Measurements from ENCODE around the gene ANKRD44.
"Not testable (repeated sequence)": the region's sequence is repeated elsewhere in the genome, so short reads cannot be mapped to it uniquely, and the experiment has no call there.

Gene ANKRD44

DNA sequence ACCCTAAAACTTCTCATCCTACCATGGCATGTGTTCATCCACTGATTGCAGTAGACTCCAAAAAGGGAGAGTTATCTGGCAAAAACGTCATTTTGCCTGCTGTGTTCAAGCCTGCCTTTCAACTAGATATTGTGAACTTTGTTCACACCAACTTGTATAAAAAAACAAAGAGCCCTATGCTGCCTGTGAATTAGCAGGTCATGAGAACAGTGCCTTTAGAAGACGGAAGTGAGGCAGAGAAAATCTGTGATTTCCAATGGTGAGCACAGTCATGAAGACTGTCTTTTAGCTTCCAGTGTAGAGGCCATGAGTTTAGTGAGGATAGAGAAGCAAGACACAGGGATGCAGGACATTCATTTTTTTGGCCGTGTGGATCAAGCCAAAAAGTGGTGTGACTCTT, 280.5 kb downstream of the ANKRD44 start:
- no peak for DNase-seq (ENCODE audit: low read depth in 2 of 2)

DNA sequence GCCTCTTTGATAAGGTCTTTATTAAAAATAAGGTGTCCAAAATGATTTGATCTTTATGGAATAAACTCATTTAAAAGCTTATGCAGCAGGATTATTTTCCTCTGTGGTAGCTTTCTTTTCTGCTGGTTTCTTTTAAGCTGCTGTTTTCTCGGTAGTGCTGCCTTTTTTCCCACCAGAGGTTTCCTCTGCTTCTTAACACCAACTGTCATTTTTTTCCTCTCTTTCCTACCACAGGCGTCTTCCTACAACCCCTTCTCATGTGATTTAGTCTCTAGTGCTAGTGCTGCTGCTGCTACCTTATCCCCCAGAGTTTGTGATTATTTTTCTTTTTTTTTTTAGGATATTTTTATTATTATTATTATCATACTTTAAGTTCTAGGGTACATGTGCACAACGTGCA, 281.9 kb downstream of the ANKRD44 start:
- DNase-seq (ENCODE audit: low read depth in 2 of 2) = no peak

GRCh38 chr2:197028230-197028629, 282.4 kb downstream of the ANKRD44 start:
- no peak for DNase-seq (ENCODE audit: low read depth in 2 of 2)

- DNase-seq (ENCODE audit: low read depth in 2 of 2) = no peak
These were observed 286.4 kb downstream of the ANKRD44 start for GRCh38 chr2:197024206-197024605.

GRCh38 chr2:197020921-197021320, 289.7 kb downstream of the ANKRD44 start:
- DNase-seq (ENCODE audit: low read depth in 2 of 2) = not testable (repeated sequence)

DNA sequence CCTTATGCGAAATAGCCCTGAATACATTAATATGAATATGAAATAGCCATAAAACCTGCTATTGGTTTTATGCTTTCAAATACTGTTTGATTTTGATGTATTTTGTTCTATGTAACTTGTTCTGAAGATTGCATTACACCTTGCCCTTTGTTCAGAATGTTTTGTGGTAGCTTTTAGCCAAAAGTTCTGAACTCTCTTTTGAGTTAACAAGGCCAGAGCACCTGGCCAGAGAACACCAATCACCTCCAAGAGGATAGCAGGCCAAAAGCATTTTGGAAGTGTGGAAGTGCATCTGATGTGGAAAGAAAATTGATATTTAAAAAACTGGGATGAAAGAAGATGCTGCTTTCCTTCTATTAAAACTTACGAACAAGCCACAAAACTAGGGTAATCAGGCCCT, 297.5 kb downstream of the ANKRD44 start:
- DNase-seq (ENCODE audit: low read depth in 2 of 2) = no peak

- peak in 1 of 2 donors; percentile 8 for DNase-seq (ENCODE audit: low read depth in 2 of 2)
These were observed 298.6 kb downstream of the ANKRD44 start for GRCh38 chr2:197011801-197012641.

DNA sequence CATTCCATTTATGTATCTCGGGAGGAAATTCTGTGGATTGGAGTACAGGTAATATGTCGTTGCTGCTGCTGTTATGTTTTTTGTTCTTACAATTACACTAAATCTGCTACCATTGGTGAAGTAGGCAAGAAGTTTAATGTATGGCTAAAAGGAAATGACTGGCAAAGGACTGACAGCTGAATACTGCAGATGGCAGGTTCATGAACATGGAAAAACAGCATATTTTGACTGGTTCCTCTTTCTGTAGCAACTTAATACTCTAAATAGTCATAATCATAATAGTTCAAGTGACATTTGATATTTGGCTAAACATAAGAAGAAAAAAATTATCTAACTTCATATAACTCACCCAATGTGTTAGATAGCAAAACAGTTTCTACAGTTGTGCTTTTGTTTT, 299.6 kb downstream of the ANKRD44 start:
- no peak for DNase-seq (ENCODE audit: low read depth in 2 of 2)

DNA sequence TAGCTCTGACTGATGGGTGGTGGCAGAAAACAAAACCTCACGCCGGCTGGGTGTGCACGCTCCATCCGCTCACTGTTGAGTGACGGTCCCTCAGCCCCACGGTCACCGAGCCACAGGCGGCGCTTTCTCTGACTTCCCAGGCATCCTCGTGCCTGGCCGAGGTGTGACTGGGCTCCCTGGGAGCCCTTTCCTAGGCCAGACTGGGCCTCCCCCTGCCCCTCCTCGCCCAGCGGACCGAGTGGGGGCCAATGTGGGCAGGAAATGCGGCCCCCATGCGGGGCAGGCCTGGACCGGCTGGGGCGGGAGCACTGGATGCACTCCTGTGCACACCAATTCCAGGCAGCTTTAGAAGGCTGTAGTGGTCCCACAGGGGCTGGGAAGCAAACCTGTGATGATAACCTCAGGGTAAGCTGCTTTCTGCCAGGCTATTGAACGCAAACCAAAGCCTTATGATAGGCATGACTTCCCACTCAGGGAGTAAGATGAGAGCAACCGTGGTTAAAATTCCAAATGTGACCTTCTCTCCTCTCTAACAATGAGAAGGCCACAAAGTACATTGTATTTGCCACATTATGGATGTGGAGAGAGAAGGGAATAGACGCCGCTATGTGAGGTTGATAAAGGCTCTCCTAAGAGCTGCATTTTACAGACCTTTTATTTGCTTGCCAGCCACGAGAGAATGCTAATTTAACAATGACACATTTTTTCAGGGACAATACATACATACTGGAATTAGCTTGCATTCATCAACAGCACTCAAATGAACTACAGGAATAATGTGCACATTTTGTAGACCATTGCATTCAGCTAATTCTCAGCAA, 300.2 kb downstream of the ANKRD44 start:
- DNase-seq (ENCODE audit: low read depth in 2 of 2) = no peak

DNA sequence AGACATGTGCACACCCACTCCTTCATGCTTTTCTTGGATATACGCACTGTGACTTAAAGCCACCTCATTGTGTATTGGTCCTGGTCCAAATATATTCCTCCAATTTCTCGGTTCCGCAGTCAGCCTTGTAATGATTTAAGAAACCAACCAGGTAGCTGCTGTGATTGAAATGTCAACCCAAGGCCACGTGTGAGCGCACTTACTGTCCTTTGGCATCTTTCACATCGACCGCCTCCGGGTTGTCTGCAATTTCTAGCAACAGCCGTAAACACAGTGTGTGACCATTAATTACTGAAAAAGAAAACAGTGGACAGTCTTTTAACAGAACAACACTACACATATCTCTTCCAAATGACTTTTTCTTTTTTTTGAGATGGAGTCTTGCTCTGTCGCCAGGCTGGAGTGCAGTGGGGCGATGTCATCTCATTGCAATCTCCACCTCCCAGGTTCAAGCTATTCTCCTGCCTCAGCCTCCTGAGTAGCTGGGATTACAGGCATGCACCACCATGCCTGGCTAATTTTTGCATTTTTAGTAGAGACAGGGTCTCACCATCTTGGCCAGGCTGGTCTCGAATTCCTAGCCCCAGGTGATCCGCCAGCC, 301.7 kb downstream of the ANKRD44 start:
- DNase-seq (ENCODE audit: low read depth in 2 of 2) = not testable (repeated sequence)

- no peak for DNase-seq (ENCODE audit: low read depth in 2 of 2)
These were observed 302.6 kb downstream of the ANKRD44 start for GRCh38 chr2:197007716-197008628.

DNA sequence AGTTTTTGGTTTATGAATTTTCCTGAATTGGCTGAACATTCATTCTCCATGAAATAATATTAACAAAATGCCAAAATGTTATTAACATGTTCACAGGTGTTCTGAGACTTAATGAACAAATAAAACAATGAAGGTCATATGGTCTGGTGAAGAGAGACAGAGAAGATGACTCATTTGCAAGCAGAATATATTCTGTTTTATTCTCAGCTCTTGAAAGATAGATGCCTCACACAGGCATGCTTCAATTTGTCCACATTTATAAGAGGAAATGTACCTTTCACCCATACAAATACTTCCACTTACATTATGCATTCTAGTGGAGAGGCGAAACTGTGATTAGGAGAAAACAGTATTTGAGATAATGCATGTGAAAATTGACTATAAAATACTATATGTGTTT, 308.7 kb downstream of the ANKRD44 start:
- no peak for DNase-seq (ENCODE audit: low read depth in 2 of 2)

- DNase-seq (ENCODE audit: low read depth in 2 of 2) = no peak
These were observed 314.7 kb downstream of the ANKRD44 start for GRCh38 chr2:196995757-196996314.

DNA sequence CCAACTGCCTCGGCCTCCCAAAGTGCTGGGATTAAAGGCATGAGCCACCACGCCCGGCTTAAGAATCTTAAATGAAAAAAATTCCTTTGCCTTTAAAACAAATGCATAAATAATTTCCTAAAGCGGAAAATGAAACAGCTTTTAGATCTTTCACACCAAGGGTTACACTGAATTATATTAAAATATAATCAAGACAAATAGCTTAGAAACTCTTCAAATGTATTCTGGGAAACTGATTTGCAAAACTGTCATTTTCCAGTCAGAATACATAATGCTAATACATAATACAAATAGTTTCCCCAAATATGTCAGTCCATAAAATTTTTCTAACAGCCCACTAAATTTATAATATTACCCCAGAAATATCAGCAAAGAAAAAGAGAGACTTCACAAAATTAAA, 315.8 kb downstream of the ANKRD44 start:
- no peak for DNase-seq (ENCODE audit: low read depth in 2 of 2)

DNA sequence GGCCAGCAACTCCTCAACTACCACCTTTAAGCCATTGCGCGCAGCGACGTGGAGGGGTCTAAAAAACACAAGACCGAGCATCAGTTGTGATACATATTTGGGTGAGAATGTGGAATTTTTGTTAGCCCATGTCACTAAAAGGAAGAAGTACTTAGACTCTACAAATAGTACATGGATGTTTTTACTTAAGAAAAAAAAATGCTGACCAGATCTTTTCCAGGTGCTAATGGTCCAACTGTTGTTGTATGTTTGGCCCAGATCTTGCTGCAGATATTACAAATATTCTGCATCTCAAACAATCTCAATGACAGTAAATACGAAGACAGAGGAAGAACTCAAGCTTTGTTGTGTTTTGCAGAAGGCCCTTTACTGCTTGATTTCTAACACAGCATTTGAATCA, 317.0 kb downstream of the ANKRD44 start:
- DNase-seq (ENCODE audit: low read depth in 2 of 2) = no peak

DNA sequence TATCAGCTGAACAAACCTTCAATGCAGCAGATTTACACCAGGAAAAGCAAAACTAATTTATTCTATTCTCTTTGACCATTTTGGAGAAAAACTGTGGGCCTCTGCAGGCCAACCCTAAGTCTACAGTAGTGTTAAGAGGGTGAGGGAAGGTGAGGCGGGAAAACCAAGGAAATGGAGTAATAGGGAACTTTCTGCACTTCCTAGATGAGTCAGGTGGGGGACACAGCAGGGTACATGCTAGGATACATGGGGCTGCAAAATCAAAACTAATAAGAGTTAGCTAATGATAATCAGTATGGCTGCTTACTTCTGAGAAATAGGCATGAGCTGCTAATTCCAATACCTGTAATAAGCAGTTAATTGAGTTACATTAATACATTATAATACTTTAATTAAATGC, 318.1 kb downstream of the ANKRD44 start:
- DNase-seq (ENCODE audit: low read depth in 2 of 2) = no peak

GRCh38 chr2:196990788-196991461, 319.7 kb downstream of the ANKRD44 start:
- no peak for DNase-seq (ENCODE audit: low read depth in 2 of 2)

GRCh38 chr2:196990092-196990491, 320.5 kb downstream of the ANKRD44 start:
- DNase-seq (ENCODE audit: low read depth in 2 of 2) = no peak

DNA sequence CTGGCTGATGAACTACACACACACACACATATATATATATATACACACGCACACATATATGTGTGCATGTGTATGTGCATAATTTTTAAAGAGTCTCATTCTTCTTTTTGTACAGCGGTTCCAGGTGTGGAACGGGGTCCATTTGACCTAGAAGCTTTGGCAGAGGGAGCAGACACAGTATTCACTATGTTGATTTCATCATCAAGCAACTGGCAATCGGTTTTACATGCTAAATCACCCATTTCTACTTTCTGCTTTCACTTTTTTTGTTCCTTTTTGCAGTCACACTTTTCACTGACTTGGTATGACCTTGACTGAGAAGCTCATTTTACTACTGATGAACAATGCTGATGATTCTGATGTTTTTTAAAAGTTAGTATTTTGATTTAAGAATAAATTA, 321.1 kb downstream of the ANKRD44 start:
- DNase-seq (ENCODE audit: low read depth in 2 of 2) = no peak

DNA sequence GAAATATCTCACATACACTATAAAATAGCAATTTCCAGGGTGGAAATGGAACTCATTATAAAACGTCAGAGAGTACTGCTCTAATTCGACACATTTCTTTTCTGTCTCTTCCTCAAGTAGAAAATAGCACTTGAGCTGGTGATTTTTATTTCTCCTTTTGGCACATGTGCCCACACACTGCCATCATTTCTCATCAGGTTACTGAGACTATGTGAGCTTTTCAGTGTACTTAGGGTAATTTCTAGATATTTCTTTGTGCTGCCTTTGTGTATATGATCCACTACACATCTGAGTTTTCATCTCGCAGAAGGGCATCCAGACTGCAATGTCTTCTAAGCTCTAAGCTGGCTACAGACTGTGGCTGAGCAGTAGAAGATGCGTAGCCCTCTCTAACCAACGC, 321.9 kb downstream of the ANKRD44 start:
- DNase-seq (ENCODE audit: low read depth in 2 of 2) = no peak
